DMS53 treated with DMSO at 0.1 percent for 48 hours (cell line): Measurements from ENCODE around the gene GGT6.
"Not testable (repeated sequence)": the region's sequence is repeated elsewhere in the genome, so short reads cannot be mapped to it uniquely, and the experiment has no call there.

Experiments
- DNase-seq: peaks from one replicate; lab custom pipeline; 2025; ENCODE audit not compliant: unreplicated experiment; lab: John Stamatoyannopoulos, UW

GGT6 gene

GRCh38 chr17:4592240-4593005, 32.0 kb upstream of the GGT6 start:
- no peak for DNase-seq

GRCh38 chr17:4591529-4591928, 31.2 kb upstream of the GGT6 start:
- DNase-seq, result no peak

DNA sequence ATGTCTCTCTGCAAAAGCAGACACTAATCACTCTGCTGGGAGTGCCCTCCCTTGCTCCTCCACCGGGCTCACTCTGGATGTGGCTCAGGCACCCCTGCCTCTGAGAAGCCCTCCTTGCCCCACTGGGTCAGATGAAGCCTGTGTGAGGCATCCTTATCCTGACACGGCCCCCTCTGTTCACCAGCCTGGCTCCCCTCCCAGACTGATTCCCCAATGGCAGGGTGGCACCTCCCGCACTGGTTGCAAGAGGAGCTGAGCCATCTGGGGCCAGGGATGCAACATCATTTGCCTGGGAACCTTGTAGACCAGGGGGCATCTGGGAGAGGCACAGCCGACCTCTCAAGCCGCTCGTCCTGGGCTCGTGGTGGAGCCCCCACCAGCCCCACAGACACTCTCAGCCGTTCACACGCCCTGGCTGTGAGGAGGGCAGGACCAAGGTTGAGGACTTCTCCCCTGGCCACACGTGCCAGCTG, 30.6 kb upstream of the GGT6 start:
- no peak for DNase-seq

DNA sequence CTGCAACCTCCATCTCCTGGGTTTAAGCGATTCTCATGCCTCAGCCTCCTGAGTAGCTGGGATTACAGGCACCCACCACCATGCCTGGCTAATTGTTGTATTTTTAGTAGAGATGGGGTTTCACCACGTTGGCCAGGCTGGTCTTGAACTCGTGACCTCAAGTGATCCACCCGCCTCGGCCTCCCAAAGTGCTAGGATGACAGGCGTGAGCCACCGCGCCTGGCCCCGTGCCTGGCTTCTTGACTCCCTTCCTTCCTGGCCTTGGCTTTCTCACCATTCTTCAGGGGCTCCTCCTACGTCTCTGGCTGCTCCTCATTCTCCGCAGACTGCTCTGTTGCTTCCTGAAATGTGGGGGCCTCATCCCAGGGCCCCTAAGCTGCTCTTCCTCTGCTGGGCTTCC, 29.7 kb upstream of the GGT6 start:
- DNase-seq, result not testable (repeated sequence)

DNA sequence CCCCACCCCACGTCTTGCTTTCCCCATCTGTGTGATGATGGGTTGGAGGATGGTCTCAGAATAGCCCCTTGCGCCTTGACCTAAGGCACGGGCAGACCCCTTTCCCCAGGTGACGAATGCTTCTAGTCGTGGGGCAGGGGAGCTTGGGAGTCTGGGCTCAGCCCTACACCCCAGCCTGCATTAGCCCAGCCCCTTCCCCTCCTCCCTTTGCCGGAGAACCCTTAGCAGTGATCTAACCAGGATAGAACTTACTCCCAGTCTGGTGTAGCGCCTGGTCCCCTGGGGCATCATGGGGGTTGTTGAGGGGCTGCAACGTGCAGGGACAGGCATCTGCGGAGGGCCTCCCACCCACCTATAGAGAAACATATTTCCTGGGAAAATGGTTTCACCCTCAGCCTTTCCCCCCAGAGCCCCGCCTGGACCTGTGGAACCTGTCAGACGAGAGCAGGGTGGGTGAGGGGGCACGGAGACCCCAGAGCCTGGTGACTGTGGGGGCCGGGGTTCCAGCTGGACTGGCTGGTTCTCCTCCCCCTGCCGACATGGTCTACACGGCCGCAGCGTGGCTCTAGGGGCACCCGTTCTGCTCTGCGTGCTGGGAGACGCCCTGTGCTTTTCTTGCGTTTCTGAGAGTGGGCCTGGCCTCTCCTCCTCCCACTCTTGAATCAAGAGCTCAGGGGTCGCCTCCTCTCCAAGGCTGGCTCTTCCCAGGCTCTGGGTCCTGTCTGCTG, 28.7 kb upstream of the GGT6 start:
- DNase-seq, result no peak

DNA sequence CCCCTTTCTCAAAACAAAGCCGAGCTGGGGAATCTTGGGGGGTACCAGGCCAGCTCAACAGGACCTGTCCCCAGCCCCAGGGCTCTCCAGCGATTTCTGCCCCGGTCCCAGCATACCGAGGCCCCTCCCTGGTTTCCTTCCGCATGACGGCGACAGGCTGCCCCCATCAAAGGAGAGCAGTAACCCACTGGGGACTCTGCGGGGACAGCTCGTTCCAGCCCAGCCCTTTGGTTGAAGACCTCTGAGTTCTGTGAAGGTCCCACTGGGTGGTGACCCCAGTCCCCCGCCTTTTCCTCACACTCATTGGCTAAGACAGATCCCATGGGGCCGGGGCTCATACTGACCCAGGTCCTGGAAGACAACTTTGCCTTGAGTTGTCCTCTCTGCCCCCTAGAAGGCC, 28.0 kb upstream of the GGT6 start:
- no peak for DNase-seq

DNA sequence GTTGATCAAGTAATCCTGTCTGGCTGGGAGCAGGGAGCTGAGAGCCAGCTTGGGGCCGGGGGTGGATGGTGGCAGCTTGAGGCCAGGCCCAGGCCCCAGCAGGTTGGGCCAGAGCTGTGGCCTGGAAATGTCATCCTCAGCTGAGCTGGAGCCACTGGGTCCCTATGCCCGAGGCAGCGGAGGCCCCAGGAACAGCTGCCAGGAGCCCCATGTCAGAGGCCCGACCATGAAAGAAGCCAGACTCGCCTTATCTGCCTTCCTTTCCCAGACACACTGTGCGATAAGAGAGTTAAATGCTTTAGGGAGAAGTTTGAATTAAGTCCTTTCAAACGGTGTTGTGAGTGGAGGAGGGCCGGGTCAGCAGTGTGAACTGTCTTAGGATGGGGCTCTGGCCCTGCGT, 27.4 kb upstream of the GGT6 start:
- DNase-seq, result no peak

DNA sequence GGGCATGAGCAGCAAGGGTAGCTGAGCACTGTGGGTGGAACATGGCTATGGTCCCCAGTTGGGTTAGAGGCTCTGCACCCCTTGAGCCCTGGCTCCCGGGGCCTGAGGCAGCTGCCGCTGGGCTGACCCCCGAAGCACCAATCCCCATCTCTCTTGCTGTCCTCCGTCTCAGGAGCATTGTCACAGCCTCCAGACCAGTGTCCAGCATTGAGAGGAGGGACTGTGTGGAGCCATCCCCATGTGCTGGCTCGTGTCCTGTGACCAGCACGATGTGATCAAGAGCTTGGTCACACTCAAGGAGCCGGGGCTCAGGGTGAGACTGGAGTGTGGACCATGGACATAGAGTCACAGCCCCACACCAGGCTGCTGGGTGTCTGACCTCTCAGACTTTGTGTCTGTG, 26.8 kb upstream of the GGT6 start:
- DNase-seq, result no peak

- no peak for DNase-seq
Measured at GRCh38 chr17:4586043-4586442, 25.7 kb upstream of the GGT6 start.

GRCh38 chr17:4585638-4585994, 25.2 kb upstream of the GGT6 start:
- DNase-seq, result no peak

- DNase-seq, result no peak
Measured at GRCh38 chr17:4584917-4585637, 24.7 kb upstream of the GGT6 start.

- DNase-seq, result no peak
Measured at GRCh38 chr17:4584101-4584916, 23.9 kb upstream of the GGT6 start, which contains the start of gene SMTNL2. Gene SMTNL2, plus strand, starts transcription at chr17:4584529. Its CDS starts 77 bp downstream, at chr17:4584606.

DNA sequence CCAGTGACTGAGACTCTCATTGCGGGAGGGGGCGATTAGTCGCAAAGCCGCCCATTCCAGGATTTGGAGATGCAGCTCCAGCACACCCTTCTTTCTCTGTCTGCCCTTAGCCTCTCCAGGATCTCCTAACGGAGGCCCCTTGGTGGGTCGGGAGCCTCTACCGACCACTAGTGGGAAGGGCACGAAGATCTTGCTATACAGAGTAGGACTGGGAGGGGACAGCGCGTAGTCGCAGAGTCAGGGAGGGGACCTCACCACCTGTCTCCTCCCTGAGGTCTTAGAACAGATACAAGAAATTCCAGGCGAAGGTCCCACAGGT, 23.4 kb upstream of the GGT6 start:
- DNase-seq, result no peak

DNA sequence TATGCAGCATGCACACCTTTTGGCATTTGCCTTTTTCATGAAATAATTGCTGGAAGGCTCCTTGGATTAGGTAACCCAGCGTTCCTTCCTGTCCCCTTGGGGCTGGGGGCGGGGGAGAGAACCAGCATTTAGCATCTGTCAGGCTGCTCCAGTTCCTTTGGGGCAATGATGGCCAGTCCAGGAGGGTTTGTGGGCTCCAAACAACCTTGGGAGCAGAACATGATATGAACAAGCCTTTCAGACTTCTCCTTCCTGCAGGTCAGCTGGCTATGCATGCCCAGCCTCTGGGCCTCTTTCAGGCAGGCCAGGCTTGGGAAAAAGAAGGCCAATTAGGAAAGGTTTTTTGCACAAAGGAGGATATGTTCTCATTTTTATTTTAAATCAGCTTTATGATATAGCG, 22.8 kb upstream of the GGT6 start:
- no peak for DNase-seq

- no peak for DNase-seq
Measured at GRCh38 chr17:4582691-4583090, 22.3 kb upstream of the GGT6 start.

GRCh38 chr17:4582101-4582501, 21.7 kb upstream of the GGT6 start:
- DNase-seq, result no peak

- DNase-seq, result no peak
Measured at GRCh38 chr17:4580291-4580690, 19.9 kb upstream of the GGT6 start.

GRCh38 chr17:4579678-4580077, 19.3 kb upstream of the GGT6 start:
- DNase-seq, result no peak

DNA sequence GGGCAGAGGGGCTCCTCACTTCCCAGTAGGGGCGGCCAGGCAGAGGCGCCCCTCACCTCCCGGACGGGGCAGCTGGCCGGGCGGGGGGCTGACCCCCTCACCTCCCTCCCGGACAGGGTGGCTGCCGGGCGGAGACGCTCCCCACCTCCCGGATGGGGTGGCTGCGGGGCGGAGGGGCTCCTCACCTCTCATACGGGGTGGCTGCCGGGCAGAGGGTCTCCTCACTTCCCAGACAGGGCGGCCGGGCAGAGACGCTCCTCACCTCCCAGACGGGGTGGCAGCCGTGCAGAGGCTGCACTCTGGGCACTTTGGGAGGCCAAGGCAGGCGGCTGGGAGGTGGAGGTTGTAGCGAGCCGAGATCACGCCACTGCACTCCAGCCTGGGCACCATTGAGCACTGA, 18.0 kb upstream of the GGT6 start:
- DNase-seq, result not testable (repeated sequence)

DNA sequence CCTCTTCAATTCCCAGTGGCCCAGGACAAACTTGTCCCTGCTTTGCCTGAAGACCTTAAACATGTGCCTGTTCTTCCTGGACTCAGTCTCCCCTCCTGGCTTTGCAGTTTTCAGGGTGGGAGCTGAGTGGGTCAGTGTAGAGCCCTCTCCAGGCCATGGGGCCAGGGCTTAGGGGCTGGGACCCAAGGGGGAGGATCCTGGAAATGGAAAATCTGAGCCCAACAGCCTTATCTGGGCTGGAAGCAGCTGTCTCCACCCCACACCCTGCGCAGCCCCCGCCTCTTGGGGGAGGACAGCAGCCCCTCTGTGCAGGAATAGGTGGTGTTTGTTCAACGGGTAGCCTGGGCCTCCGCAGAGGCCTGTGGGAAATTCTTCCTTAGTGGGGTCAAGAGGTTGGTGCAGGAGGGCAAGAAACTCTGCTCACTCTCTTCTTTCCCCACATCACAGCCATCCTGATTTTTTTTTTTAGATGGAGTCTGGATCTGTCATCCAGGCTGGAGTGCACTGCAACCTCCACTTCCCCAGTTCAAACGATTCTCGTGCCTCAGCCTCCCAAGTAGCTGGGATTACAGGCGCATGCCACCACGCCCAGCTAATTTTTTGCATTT, 17.1 kb upstream of the GGT6 start:
- DNase-seq, result no peak
